ENCODE data around the gene KRTAP10-1. TPM values are rescaled to one million over a fixed set of nuclear protein-coding genes. Genes with fewer than 3 reads are reported as not detected.

KRTAP10-1 gene
- total and polyA plus RNA-seq, 4 donors = not detected

GRCh38 chr21:44489962-44490361 lies 50.0 kb downstream of the KRTAP10-1 start (continued):
- no peak for TF ChIP-seq HNF4A (conservative IDR thresholded peaks at IDR 0.05)

Other genes starting within 250 kb of the KRTAP10-1 start
- gene PFKL, start 240.1 kb downstream of the KRTAP10-1 start, total RNA-seq = 10 to 100 TPM; 83.9 to 98.4 TPM
- gene PFKL, start 240.1 kb downstream of the KRTAP10-1 start, polyA plus RNA-seq = 10 to 100 TPM; 48.1 to 78.1 TPM
- 10 to 100 TPM; 11.7 to 12.9 TPM for gene CFAP410, start 200.8 kb downstream of the KRTAP10-1 start, total RNA-seq
- gene CFAP410, start 200.8 kb downstream of the KRTAP10-1 start, polyA plus RNA-seq = 10 to 100 TPM in 1 of 2 donors, 1 to 10 TPM in 1; 7.9 to 16.3 TPM
- gene TRPM2, start 186.6 kb downstream of the KRTAP10-1 start, total RNA-seq = 1 to 10 TPM in 1 of 2 donors, under 1 TPM in 1; 0.65 to 1.3 TPM
- gene TRPM2, start 186.6 kb downstream of the KRTAP10-1 start, polyA plus RNA-seq = under 1 TPM; 0.43 to 0.61 TPM
- 10 to 100 TPM in 1 of 2 donors, 1 to 10 TPM in 1; 3.0 to 14.2 TPM for gene LRRC3, start 84.7 kb downstream of the KRTAP10-1 start, total RNA-seq
- gene LRRC3, start 84.7 kb downstream of the KRTAP10-1 start, polyA plus RNA-seq = 10 to 100 TPM in 1 of 2 donors, 1 to 10 TPM in 1; 3.9 to 11.1 TPM
- not detected for gene KRTAP10-2, start 11.3 kb upstream of the KRTAP10-1 start, total RNA-seq
- not detected for gene KRTAP10-2, start 11.3 kb upstream of the KRTAP10-1 start, polyA plus RNA-seq
- gene KRTAP10-3, start 18.6 kb upstream of the KRTAP10-1 start, total RNA-seq = not detected
- not detected for gene KRTAP10-3, start 18.6 kb upstream of the KRTAP10-1 start, polyA plus RNA-seq
- gene KRTAP10-4, start 33.5 kb upstream of the KRTAP10-1 start, total RNA-seq = not detected
- not detected for gene KRTAP10-4, start 33.5 kb upstream of the KRTAP10-1 start, polyA plus RNA-seq
- not detected for gene KRTAP10-5, start 40.4 kb upstream of the KRTAP10-1 start, total RNA-seq
- gene KRTAP10-5, start 40.4 kb upstream of the KRTAP10-1 start, polyA plus RNA-seq = not detected
- gene KRTAP10-6, start 52.3 kb upstream of the KRTAP10-1 start, total RNA-seq = not detected
- gene KRTAP10-6, start 52.3 kb upstream of the KRTAP10-1 start, polyA plus RNA-seq = not detected
- not detected for gene KRTAP10-7, start 60.4 kb upstream of the KRTAP10-1 start, total RNA-seq
- gene KRTAP10-7, start 60.4 kb upstream of the KRTAP10-1 start, polyA plus RNA-seq = not detected
- gene KRTAP10-8, start 71.9 kb upstream of the KRTAP10-1 start, total RNA-seq = not detected
- not detected for gene KRTAP10-8, start 71.9 kb upstream of the KRTAP10-1 start, polyA plus RNA-seq
- gene KRTAP10-9, start 86.9 kb upstream of the KRTAP10-1 start, total RNA-seq = not detected
- not detected for gene KRTAP10-9, start 86.9 kb upstream of the KRTAP10-1 start, polyA plus RNA-seq
- not detected for gene KRTAP10-10, start 97.2 kb upstream of the KRTAP10-1 start, total RNA-seq
- not detected for gene KRTAP10-10, start 97.2 kb upstream of the KRTAP10-1 start, polyA plus RNA-seq
- gene KRTAP10-11, start 106.2 kb upstream of the KRTAP10-1 start, total RNA-seq = not detected
- not detected for gene KRTAP10-11, start 106.2 kb upstream of the KRTAP10-1 start, polyA plus RNA-seq
- gene KRTAP12-4, start 114.5 kb upstream of the KRTAP10-1 start, total RNA-seq = not detected
- not detected for gene KRTAP12-4, start 114.5 kb upstream of the KRTAP10-1 start, polyA plus RNA-seq
- not detected for gene KRTAP12-3, start 117.7 kb upstream of the KRTAP10-1 start, total RNA-seq
- gene KRTAP12-3, start 117.7 kb upstream of the KRTAP10-1 start, polyA plus RNA-seq = not detected
- gene KRTAP12-2, start 126.7 kb upstream of the KRTAP10-1 start, total RNA-seq = not detected
- not detected for gene KRTAP12-2, start 126.7 kb upstream of the KRTAP10-1 start, polyA plus RNA-seq
- gene KRTAP12-1, start 142.0 kb upstream of the KRTAP10-1 start, total RNA-seq = not detected
- gene KRTAP12-1, start 142.0 kb upstream of the KRTAP10-1 start, polyA plus RNA-seq = not detected
- gene KRTAP10-12, start 157.0 kb upstream of the KRTAP10-1 start, total RNA-seq = not detected
- gene KRTAP10-12, start 157.0 kb upstream of the KRTAP10-1 start, polyA plus RNA-seq = not detected
- under 1 TPM in 1 of 2 donors, not detected in 1; under 0.01 TPM for gene TSPEAR, start 171.4 kb upstream of the KRTAP10-1 start, total RNA-seq
- gene TSPEAR, start 171.4 kb upstream of the KRTAP10-1 start, polyA plus RNA-seq = under 1 TPM; 0.01 to 0.14 TPM

Measured in liver (tissue), 5 donors.